Gastroesophageal sphincter (tissue), 4 donors: ENCODE data around the gene MARCHF11. TPM values are rescaled to one million over a fixed set of nuclear protein-coding genes. Genes with fewer than 3 reads are reported as not detected.

ENCODE experiments used
- ATAC-seq: fragments of 150-250 bp; one replicate; pipeline ENCODE4 v1.9.1; 2016; ENCODE audit warnings: mild to moderate bottlenecking, moderate library complexity
- H3K27ac ChIP-seq, 4 donors: fragments of 200-600 bp; sonication (generic) in 3 of 4; 1 replicate in 3 of 4; 2 replicates in 1 of 4; pipeline ENCODE4 v1.5.1; 2016 to 2019
- H3K27me3 ChIP-seq: fragments of 200-600 bp; sonication (generic); one replicate; pipeline ENCODE4 v1.5.1; 2019
- H3K36me3 ChIP-seq, 2 donors: fragments of 200-600 bp; sonication (generic); one replicate each; pipeline ENCODE4 v1.5.1; 2019; ENCODE audit warnings: control low read depth in 1 of 2
- H3K4me1 ChIP-seq, 3 donors: fragments of 200-600 bp; sonication (generic); 1 replicate in 2 of 3; 2 replicates in 1 of 3; pipeline ENCODE4 v1.5.1; 2016 to 2019; ENCODE audit warnings: control low read depth in 2 of 3
- H3K4me3 ChIP-seq, 2 donors: fragments of 200-600 bp; sonication (generic); one replicate each; pipeline ENCODE4 v1.5.1; 2019; ENCODE audit warnings: mild to moderate bottlenecking in 1 of 2, moderate library complexity in 1 of 2
- H3K9me3 ChIP-seq, 3 donors: fragments of 200-600 bp; sonication (generic); one replicate each; pipeline ENCODE4 v1.5.1; 2017 to 2019; ENCODE audit warnings: control low read depth in 2 of 3
- CTCF ChIP-seq, 4 experiments: fragments of 200-600 bp in 2 of 4; fragments of 450-650 bp in 2 of 4; sonication (generic) in 1 of 4; IDR thresholded peaks; one replicate each; pipeline ENCODE4 v1.5.1; 2017 to 2019; ENCODE audit warnings: antibody characterized with exemption in 4 of 4, mild to moderate bottlenecking in 2 of 4, moderate library complexity in 2 of 4
- EP300 ChIP-seq: sonication (generic); formaldehyde crosslinking; IDR thresholded peaks from one replicate; pipeline ENCODE4 v1.6.1; 2017; ENCODE audit warnings: antibody characterized with exemption, mild to moderate bottlenecking
- POLR2A ChIP-seq, 2 donors: fragments of 450-650 bp; IDR thresholded peaks; one replicate each; pipeline ENCODE4 v1.6.1; 2017; ENCODE audit warnings: antibody characterized with exemption in 2 of 2, mild to moderate bottlenecking in 2 of 2, moderate library complexity in 1 of 2
- POLR2AphosphoS5 ChIP-seq: sonication (generic); formaldehyde crosslinking; IDR thresholded peaks from one replicate; pipeline ENCODE4 v1.6.1; 2017; ENCODE audit warnings: antibody characterized with exemption
- WGBS, 2 donors: methylation state at CpG; one replicate each; pipeline ENCODE4 v1.1.5; 2018; ENCODE audit warnings: low coverage in 1 of 2; 5-methylcytosine and 5-hydroxymethylcytosine counted together
- total RNA-seq, 4 donors: library from RNA; depleted of rRNA; stranded (reverse); fragments of >200 nt; gene quantifications; one replicate each; pipeline ENCODE4 v1.1.0, GENCODE V29; 2016

MARCHF11 gene
- total RNA-seq, 4 donors from 2014 or later, result not detected

GRCh38 chr5:16159636-16160035 is 20.0 kb downstream of the MARCHF11 start:
- Histone ChIP-seq H3K9me3 (no peaks in the 10 kb centered on the region), H3K4me1 (no peaks in the 10 kb centered on the region), H3K36me3 (no peaks in the 10 kb centered on the region), H3K27ac (no peak overlapping the region), H3K4me3 (no peak overlapping the region), H3K27me3 (no peaks in the 10 kb centered on the region)
- no peak for TF ChIP-seq CTCF (IDR thresholded peaks at IDR 0.05)
- ATAC-seq, result no peak
- WGBS, 2 donors, result 68 to 92% methylated on average over 2 of the region's 2 CpGs

GRCh38 chr5:16156152-16156551 is 23.4 kb downstream of the MARCHF11 start:
- Histone ChIP-seq H3K36me3 (no peaks in the 10 kb centered on the region), H3K4me3 (no peak overlapping the region), H3K27ac (no peak overlapping the region), H3K27me3 (no peaks in the 10 kb centered on the region), H3K4me1 (no peaks in the 10 kb centered on the region), H3K9me3 (peaks cover 0 to 8% (median 0%) of the 10 kb centered on the region in 3 donors)
- TF ChIP-seq EP300, result no peak
- no peak for TF ChIP-seq CTCF (IDR thresholded peaks at IDR 0.05)
- TF ChIP-seq POLR2AphosphoS5, result no peak
- TF ChIP-seq POLR2A (IDR thresholded peaks at IDR 0.05), result no peak
- 80 to 86% methylated on average over 1 of the region's 1 CpG for WGBS, 2 donors
- ATAC-seq, result no peak

GRCh38 chr5:16152601-16153568 is 26.7 kb downstream of the MARCHF11 start:
- H3K27ac ChIP-seq, result no peak overlapping the region
- 21 to 42% methylated on average over 3 of the region's 3 CpGs for WGBS, 2 donors
- ATAC-seq, result no peak
- H3K4me3 ChIP-seq, result no peak overlapping the region
- H3K4me1 ChIP-seq, result no peaks in the 10 kb centered on the region
- TF ChIP-seq POLR2AphosphoS5 (no peak), CTCF (IDR thresholded peaks at IDR 0.05) (no peak), EP300 (no peak), POLR2A (IDR thresholded peaks at IDR 0.05) (no peak)
- H3K27me3 ChIP-seq, result peaks cover 3% of the 10 kb centered on the region
- peaks cover 0 to 8% (median 0%) of the 10 kb centered on the region in 3 donors for H3K9me3 ChIP-seq
- no peaks in the 10 kb centered on the region for H3K36me3 ChIP-seq

GRCh38 chr5:16149621-16150020 is 30.0 kb downstream of the MARCHF11 start:
- no peak overlapping the region for H3K27ac ChIP-seq
- 75 to 93% methylated on average over 1 of the region's 3 CpGs for WGBS, 2 donors
- H3K4me3 ChIP-seq, result no peak overlapping the region
- no peaks in the 10 kb centered on the region for H3K36me3 ChIP-seq
- H3K9me3 ChIP-seq, result peaks cover 0 to 12% (median 0%) of the 10 kb centered on the region in 3 donors
- no peak for TF ChIP-seq POLR2A (IDR thresholded peaks at IDR 0.05)
- TF ChIP-seq CTCF (IDR thresholded peaks at IDR 0.05), result no peak
- no peak for TF ChIP-seq EP300
- TF ChIP-seq POLR2AphosphoS5, result no peak
- no peaks in the 10 kb centered on the region for H3K4me1 ChIP-seq
- peaks cover 3% of the 10 kb centered on the region for H3K27me3 ChIP-seq
- no peak for ATAC-seq
